ENCODE measurements around the gene VPS9D1.

The VPS9D1 gene
- total RNA-seq: 29.3 reads per million, percentile 55 among the genes with 10 or more reads in this experiment

- peak; percentile 79 for DNase-seq
These were observed at the start of gene VPS9D1, which contains the start of gene ZNF276 for GRCh38 chr16:89720813-89721545. Gene VPS9D1, minus strand, starts transcription at chr16:89720898. Its CDS starts 37 bp downstream, at chr16:89720861. Gene ZNF276, plus strand, starts transcription at chr16:89721537. Its CDS starts 104 bp downstream, at chr16:89721641.

- DNase-seq: no peak
These were observed 49.7 kb upstream of the VPS9D1 start for GRCh38 chr16:89770367-89770766.

GRCh38 chr16:89765292-89765830 is 44.7 kb upstream of the VPS9D1 start:
- no peak for DNase-seq

GRCh38 chr16:89764711-89765201 is 44.1 kb upstream of the VPS9D1 start:
- no peak for DNase-seq

- no peak for DNase-seq
These were observed 40.7 kb upstream of the VPS9D1 start for GRCh38 chr16:89761304-89761922.

GRCh38 chr16:89759746-89760340 is 39.1 kb upstream of the VPS9D1 start:
- DNase-seq: no peak

GRCh38 chr16:89749637-89750036 is 28.9 kb upstream of the VPS9D1 start:
- no peak for DNase-seq

GRCh38 chr16:89748921-89749320 is 28.2 kb upstream of the VPS9D1 start:
- DNase-seq: no peak

- DNase-seq: no peak
These were observed 27.4 kb upstream of the VPS9D1 start for GRCh38 chr16:89748076-89748475.

- no peak for DNase-seq
These were observed 25.3 kb upstream of the VPS9D1 start for GRCh38 chr16:89746043-89746442.

- DNase-seq: no peak
These were observed 24.1 kb upstream of the VPS9D1 start for GRCh38 chr16:89744813-89745212.

- DNase-seq: no peak
These were observed 22.2 kb upstream of the VPS9D1 start for GRCh38 chr16:89742948-89743347.

GRCh38 chr16:89741342-89742014 is 20.8 kb upstream of the VPS9D1 start:
- no peak for DNase-seq

- no peak for DNase-seq
These were observed 18.7 kb upstream of the VPS9D1 start for GRCh38 chr16:89739383-89739782.

- no peak for DNase-seq
These were observed 18.0 kb upstream of the VPS9D1 start for GRCh38 chr16:89738538-89739317.

- no peak for DNase-seq
These were observed 17.3 kb upstream of the VPS9D1 start for GRCh38 chr16:89738072-89738377.

- DNase-seq: peak; percentile 27
These were observed 16.8 kb upstream of the VPS9D1 start for GRCh38 chr16:89737341-89738071.

- DNase-seq: no peak
These were observed 15.9 kb upstream of the VPS9D1 start for GRCh38 chr16:89736554-89736953.

- no peak for DNase-seq
These were observed 13.1 kb upstream of the VPS9D1 start for GRCh38 chr16:89733792-89734191.

GRCh38 chr16:89733322-89733721 is 12.6 kb upstream of the VPS9D1 start:
- no peak for DNase-seq

- no peak for DNase-seq
These were observed 12.2 kb upstream of the VPS9D1 start for GRCh38 chr16:89732918-89733242.

Measured in effector CD4-positive, alpha-beta T cell (primary cell).